Occipital lobe (tissue), 2 donors: Measurements from ENCODE around the gene SPATA7. TPM values are rescaled to one million over a fixed set of nuclear protein-coding genes. Genes with fewer than 3 reads are reported as not detected.
"Not testable (repeated sequence)": the region's sequence is repeated elsewhere in the genome, so short reads cannot be mapped to it uniquely, and the experiment has no call there.

ENCODE experiments used
- DNase-seq: peaks from one replicate; lab custom pipeline; 2025; lab: John Stamatoyannopoulos, UW
- total RNA-seq: library from RNA; depleted of rRNA; stranded (reverse); fragments of >200 nt; gene quantifications from one replicate; pipeline ENCODE4 v1.2.3, GENCODE V29; 2014

The SPATA7 gene, protein sequence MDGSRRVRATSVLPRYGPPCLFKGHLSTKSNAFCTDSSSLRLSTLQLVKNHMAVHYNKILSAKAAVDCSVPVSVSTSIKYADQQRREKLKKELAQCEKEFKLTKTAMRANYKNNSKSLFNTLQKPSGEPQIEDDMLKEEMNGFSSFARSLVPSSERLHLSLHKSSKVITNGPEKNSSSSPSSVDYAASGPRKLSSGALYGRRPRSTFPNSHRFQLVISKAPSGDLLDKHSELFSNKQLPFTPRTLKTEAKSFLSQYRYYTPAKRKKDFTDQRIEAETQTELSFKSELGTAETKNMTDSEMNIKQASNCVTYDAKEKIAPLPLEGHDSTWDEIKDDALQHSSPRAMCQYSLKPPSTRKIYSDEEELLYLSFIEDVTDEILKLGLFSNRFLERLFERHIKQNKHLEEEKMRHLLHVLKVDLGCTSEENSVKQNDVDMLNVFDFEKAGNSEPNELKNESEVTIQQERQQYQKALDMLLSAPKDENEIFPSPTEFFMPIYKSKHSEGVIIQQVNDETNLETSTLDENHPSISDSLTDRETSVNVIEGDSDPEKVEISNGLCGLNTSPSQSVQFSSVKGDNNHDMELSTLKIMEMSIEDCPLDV
- total RNA-seq, result 131 TPM

DNA sequence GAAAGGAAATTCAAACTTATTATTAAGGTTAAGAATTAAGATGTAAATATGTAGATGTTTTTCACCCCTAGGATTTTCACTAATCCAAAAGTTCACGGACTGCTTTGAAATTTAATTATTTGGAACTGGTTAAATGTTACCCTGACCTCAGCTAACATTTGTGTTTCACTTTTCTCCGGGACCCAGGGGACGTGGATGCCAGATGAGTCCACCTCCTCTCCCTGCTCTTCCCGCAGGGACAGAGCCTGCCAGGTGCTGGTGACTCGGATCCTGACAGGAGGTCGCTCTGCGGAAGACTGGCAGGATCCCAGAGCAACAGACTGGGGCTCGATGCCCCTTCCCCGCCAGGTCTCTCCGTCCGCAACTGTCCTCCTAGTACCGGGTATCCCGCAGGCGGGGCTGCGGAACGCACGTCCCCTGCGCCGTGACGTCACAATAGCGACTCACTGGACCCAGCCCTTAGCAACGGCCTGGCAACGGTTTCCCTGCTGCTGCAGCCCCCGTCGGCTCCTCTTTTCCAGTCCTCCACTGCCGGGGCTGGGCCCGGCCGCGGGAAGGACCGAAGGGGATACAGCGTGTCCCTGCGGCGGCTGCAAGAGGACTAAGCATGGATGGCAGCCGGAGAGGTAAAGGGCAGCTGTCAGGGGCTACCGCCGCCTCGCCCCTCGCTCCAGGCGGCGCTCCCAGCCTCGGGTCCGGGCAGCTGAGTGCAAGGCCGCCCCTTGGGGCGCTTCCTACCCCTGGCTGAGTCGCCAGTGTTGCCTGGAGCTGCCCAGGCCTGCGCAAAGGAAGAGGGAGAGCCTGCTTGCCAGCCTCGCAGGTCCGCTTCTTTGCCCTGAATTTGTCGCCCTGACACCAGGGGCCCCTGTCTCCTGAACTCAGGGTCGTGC lies at the start of gene SPATA7:
SPATA7 (plus strand) TSS at position 446 of the 890 bp plus-strand sequence; CDS start at position 608, 162 bp downstream.
- peak; percentile 94 for DNase-seq

DNA sequence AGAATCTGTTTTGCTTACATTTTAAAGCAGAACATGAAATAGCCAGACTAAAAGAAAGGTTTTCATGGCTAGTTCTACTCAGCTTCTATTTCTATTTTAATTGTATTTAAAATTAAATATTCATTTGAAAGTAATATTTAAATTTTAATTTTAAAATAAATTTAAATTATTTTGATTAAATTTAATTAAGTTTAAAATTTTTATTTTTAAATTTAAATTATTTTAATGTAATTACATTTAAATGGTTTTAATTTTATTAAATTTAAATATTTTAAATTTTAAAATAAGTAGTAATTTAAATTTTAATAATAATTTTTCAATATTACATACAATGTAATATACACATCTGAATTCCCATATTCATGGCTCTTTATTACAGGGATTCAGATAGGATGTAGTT lies 45.1 kb upstream of the SPATA7 start:
- DNase-seq, result no peak

DNA sequence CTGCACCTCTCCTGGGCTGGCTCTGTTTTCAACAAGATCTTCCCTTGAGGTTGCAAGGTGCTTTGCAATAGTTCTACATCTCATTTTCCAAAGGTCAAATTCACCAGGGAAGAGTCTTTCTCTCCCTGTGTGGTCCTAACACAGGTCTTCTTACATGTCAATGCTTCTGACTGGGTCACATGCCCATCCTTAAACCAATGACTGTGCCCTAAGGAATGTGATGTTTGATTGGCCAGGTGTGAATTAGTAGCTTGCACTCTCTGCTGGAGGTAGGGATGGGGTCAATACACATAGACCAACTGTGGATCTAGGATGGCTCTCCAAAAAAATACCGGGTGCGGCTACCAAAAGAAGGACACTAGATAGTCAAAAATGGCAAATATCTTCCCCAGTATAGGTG lies 42.5 kb upstream of the SPATA7 start:
- DNase-seq, result no peak

DNA sequence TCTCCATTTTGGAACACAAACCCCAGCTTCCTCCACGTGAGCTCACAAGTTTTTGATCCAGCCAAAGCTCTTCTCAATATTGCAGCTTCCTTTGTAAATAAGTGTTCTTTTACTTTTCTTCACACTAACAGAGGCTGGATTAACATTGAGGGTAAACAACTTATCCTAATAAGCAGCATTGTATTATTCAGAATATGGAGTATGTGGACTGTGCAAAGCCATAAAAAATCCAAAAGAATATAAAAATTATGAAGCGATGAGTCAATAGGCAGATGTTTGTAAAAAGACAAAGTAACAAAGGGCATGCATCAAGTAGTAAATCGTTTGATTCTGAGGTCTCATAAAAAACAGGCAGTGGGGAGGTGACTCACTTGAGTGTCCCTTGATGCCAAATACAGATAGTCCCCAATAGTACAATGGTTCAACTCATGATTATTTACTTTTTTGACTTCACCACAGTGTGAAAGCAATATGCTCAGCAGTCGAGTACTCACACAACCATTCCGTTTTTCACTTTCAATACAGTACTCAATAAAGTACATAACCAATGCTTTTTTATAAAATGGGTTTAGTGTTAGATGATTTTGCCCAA lies 39.3 kb upstream of the SPATA7 start:
- no peak for DNase-seq

DNA sequence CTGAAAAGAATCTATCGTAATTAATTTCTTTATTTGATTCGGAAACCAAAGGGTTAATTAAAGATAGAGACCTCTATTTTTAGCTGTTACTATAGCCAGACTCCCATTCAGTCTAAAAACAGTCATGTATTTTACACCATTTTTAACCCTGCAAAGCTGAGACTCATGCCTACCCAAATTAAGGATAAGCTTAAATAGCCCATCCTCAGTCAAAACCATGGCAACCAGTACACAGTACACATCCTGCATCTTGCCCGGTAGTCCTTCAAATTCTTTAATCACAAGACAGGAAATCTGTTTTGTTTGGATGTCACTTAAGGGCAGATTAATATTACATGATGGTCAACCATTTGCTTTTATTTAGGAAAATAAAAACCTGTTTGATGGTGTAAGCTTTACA lies 36.9 kb upstream of the SPATA7 start:
- DNase-seq, result no peak

DNA sequence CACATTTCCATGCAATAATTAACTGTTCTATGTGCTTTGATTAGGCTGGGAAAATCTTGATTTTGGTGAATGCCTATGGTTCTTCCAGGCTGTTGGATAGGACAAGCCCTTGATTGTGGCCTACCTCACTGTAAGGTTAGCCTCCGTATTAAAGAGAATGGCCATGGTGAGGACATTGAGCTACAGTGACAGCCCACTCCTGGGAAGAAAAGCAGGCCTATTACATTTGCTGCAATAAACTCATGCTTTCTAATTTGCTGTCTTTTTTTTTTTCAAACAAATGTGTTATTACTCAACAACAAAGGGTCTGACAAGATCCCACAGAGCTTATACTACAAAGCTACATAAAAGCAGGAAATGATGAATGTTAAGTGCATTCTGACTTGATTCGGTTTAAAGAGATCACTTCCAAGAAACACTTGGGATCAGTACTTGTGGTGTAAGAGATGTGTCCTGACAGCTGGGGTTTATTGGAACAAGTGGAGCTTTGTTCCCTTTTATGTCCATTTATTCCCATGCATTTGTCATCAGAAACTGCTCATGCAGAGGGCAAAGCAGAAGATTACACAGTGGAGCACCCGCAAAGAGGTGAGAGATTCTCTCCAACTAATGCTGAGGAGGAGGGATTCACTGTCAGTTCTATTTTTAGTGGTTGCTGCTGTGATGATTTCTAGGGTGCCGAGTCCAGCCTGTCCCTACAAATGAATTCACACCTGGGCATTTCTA lies 33.3 kb upstream of the SPATA7 start:
- no peak for DNase-seq

DNA sequence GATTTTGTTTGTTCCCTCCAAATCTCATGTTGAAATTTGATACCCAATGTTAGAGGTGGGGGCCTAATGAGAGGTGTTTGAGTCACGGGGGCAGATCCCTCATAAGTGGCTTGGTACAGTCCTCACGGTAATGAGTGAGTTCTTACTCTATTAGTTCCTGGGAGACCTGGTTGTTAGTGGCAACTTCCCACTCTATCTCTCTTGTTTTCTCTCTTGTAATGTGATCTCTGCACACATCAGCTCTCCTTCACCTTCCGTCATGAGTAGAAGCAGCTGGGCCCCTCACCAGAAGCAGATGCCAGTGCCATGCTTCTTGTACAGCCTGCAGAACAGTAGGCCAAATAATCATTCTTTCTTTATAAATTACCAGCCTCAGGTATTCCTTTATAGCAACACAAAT lies 32.8 kb upstream of the SPATA7 start:
- no peak for DNase-seq

DNA sequence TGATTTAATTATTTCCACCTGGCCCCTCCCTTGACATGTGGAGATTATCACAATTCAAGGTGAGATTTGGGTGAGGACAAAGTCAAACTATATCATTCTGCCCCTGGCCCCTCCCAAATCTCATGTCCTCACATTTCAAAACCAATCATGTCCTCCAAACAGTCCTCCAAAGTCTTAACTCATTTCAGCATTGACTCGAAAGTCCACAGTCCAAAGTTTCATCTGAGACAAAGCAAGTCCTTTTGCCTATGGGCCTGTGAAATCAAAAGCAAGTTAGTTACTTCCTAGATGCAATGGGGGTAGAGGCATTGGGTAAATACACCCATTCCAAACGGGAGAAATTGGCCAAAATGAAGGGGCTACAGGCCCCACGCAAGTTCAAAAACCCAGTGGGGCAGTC lies 31.1 kb upstream of the SPATA7 start:
- DNase-seq, result no peak

DNA sequence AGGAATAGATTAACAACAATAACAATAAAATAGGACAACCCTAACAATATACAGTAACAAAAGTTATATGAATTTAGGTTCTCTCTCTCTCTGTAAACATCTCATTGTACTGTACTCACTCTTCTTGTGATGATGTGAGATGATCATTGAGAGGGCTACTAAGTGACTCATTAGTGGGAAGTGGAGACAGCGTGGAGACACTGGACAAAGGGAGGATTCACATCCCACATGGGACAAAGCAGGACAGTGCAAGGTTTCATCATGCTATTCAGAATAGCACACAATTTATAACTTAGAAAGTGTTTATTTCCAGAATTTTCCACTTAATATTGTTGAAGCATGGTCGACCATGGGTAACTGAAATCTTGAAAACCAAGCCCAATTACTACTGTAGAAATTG lies 26.0 kb upstream of the SPATA7 start:
- no peak for DNase-seq

DNA sequence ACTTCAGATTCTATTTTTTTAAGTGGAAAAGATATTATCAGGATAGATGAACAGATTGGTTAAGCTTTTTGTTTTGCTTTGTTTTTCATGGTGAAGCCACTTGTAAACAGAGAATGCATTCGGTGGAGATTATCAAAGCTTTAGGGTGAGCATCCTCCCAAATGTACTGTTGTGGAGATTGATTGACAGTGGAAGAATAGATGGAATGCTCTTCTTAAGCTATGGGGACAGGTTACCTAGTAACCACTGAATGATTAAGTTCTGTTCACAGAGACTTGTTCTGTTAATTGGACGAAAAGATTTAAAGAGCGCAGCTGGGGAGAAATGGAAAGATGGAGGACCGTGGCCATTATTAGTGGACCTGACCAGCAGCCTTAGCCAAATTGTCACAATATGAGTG lies 21.8 kb upstream of the SPATA7 start:
- DNase-seq, result no peak

DNA sequence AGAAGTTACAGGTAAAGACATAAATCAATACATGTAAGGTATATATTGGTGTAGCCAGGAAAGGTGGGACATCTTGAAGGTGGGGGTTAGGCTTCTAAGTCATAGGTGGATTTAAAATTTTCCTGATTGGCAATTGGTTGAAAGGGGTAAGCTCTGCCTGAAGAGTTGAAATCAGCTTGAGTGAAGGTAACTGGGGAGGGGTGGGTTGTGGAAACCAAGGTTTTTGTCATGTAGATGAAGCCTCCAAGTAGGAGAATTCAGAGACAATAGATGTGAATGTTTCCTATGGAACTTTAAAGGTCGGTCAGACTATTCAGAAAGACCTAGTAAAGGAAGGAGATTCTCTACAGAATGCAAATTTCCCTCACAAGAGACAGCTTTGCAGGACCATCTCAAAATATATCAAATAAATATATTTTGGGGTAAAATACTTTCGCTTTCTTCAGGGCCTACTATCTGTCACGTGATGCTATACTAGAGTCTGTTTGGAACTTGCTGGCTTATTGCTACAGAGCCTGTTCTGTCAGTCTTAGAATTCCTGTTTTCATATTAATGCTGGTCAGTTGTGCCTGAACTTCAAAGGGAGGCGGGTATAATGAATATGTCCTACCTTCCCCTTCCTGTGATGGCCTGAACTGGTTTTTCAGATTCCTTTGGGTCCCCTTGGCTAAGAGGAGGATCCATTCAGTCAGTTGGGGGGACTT lies 20.6 kb upstream of the SPATA7 start:
- DNase-seq, result no peak

DNA sequence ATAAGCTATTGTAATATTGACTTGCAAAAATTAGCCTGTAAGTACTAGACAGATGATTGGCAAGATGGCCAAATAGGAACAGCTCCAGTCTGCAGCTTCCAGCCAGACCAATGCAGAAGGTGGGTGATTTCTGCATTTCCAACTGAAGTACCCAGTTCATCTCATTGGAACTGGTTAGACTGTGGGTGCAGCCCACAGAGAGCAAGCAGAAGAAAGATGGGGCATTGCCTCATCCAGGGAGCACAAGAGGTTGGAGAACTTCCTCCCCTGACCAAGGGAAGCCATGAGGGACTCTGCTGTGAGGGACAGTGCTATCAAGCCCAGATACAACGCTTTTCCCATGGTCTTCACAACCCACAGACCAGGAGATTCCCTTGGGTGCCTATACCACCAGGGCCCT lies 16.0 kb upstream of the SPATA7 start:
- no peak for DNase-seq

DNA sequence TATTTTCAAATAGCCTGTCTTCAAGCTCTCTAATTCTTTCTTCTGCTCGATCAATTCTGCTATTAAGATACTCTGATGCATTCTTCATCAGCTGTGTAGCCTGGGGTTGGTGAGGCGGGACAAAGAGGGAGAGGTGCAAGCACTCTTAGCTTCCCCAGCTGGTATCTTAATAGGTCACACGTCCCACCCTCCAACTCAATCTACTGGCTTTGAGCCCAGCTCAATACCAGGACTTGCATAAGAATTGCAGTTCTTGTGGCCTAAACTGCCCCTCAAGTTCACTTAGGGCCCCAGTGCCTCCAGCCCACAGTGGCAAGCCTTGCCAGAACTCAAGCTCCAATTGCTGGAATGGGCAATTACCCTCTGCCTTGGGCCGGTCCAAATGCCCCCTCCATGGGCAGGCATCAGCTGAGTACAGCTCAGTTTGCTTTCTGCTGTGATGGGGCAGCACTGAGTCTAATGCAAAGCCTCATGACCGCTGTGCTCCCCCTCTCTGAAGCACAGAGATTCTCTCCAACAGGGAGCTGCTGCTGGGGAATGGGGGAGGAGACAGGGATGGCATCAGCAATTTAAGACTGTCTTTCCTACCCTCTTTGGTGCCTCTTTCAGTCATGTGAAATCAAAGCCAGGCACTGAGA lies 5.6 kb upstream of the SPATA7 start:
- DNase-seq, result no peak

DNA sequence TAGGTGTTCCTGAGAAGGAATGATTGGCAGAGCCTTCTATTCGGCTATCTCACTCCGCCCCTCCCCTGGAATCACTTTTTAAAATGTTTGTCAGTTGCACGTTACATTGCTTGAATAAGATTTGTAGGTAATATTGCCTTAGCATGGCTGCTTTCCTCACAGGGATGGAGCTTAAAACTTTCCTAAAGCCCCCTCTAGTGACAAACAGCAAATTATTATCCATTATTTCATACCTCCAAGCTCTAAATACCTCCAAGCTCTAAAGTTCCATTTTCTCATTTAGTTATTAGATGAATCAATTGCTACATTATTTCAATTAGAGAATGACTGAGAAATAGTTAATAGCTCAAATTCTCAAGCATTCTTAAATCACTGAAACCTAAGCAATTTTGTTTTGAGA lies 5.1 kb upstream of the SPATA7 start:
- DNase-seq, result no peak

DNA sequence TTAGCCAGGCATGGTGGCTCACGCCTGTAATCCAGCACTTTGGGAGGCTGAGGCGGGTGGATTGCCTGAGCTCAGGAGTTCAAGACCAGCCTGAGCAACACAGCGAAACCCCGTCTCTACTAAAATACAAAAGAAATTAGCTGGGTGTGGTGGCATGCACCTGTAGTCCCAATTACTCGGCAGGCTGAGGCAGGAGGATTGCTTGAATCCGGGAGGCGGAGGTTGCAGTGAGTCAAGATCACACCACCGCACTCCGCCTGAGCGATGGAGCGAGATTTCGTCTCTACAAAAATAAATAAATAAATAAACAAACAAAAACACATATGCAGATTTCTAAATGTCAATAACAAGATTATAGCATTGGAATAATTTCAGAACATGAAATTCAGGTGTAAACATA lies 3.8 kb upstream of the SPATA7 start:
- DNase-seq, result not testable (repeated sequence)

DNA sequence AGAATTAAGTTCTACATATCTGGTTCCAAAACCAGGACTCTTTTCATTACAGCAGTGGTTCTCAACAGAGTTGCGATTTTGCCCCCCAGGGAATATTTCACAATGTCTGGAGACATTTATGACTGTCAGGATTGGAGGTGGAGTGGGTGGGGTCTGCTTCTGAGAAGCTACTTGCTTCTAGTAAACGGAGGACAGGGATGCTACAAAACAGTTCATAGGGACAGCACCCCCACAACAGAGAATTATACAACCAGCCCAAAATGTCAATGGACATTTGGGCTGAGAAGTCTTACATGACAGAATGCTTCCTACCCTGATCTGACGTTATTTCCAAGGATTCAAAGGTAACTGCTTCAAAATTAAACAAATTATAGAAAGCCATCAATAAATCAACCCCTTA lies 739 bp upstream of the SPATA7 start:
- DNase-seq, result no peak

DNA sequence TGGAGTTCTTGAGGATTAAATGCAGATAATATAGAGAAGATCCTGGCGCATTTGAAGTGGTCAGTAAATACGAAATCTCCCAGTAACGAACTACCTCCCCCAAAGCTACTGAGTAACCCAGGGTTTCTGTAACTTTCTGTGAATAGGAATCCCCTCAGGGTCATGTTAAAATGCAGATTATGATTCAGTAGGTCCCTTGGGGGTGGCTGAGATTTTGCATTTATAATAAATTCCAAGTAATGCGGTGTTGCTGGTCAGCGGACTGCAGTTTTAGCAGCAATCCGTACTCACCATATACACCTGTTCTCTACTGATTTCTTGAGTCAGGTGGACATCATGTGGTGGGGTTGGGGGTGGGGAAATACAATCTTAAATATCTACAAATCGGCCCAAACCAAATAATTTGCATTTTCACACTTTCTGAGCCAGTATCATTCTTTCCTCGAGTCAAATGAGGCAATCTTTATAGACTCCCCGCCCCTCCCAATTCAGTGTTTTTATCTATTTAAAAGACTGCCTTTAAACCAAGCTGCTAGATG lies 868 bp downstream of the SPATA7 start:
- no peak for DNase-seq

DNA sequence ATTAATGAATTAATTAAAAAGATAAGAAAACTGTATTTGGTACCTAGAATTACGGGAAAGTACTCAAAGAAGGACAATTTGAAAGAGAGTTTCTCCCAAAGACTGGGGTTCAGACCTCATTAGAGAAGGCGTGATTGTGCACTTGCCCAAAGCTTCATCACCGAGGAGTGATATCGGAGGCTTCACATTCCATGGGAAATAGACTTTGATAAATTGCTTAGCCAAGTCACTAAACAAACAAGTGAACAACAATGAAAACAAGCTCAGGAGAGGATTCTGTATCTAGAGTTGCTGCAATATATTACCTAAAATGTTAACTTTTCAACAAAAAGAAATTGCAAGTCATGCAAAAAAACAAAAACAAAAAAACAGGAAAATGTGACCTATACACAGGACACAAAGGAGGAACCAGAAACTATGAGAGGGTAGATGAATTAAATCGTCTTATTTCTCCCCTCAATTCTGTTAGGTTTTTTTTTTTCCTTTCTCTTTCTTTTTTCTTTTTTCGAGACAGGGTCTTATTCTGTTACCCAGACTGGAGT lies 3.4 kb downstream of the SPATA7 start:
- DNase-seq, result no peak

DNA sequence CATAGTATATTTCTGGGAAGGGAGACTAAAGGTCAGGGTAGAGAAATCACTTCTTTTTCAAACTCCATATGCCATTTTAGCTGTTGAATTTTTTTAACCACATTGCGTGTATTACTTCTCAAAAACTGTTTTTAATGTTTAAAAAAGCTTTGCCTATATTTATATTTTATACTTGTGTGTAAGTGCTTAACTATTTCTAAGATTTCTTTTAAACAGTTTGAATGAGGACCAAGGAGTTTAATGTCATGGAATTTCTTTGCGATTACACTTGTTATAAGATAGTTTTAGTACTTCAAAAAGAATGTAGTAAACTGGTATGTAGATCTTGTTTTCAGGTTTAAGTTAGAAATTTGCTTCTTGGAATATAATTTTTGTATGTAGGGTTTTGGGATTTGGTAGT lies 7.2 kb downstream of the SPATA7 start:
- no peak for DNase-seq

DNA sequence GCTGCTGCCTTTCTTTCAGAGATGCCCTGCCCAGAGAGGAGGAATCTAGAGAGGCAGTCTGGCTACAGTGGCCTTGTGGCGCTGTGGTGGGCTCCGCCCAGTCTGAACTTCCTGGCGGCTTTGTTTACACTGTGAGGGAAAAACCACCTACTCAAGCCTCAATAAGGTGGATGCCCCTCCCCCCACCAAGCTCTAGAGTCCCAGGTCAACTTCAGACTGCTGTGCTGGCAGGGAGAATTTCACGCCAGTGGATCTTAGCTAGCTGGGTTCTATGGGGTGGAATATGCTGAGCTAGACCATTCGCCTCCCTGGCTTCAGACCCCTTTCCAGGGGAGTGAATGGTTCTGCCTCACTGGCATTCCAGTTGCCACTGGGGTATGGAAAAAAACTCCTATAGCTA lies 25.6 kb downstream of the SPATA7 start:
- no peak for DNase-seq
